GM21723 (cell line): Measurements from ENCODE around the gene TLR3.

Experiments used
- ATAC-seq: cut with Tn5 transposase; IDR thresholded peaks from one replicate; pipeline ENCODE4 v1.9.1; 2021; ENCODE audit warnings: mild to moderate bottlenecking, moderate library complexity; ENCODE audit not compliant: unreplicated experiment

The TLR3 gene

GRCh38 chr4:186104890-186105646 lies 36.1 kb downstream of the TLR3 start:
- ATAC-seq, result peak; percentile 43

- peak; percentile 28 for ATAC-seq
Observed at GRCh38 chr4:186105647-186106321, 36.8 kb downstream of the TLR3 start.

GRCh38 chr4:186107947-186108346 lies 39.0 kb downstream of the TLR3 start:
- no peak for ATAC-seq

- no peak for ATAC-seq
Observed at GRCh38 chr4:186108391-186108790, 39.4 kb downstream of the TLR3 start.

GRCh38 chr4:186109245-186109644 lies 40.3 kb downstream of the TLR3 start:
- ATAC-seq, result no peak

- no peak for ATAC-seq
Observed at GRCh38 chr4:186116697-186117096, 47.7 kb downstream of the TLR3 start.

GRCh38 chr4:186118582-186118981 lies 49.6 kb downstream of the TLR3 start:
- no peak for ATAC-seq

GRCh38 chr4:186121057-186121456 lies 52.1 kb downstream of the TLR3 start:
- no peak for ATAC-seq

GRCh38 chr4:186128842-186129241 lies 59.9 kb downstream of the TLR3 start:
- ATAC-seq, result no peak

GRCh38 chr4:186131935-186132334 lies 63.0 kb downstream of the TLR3 start:
- ATAC-seq, result no peak

- ATAC-seq, result no peak
Observed at GRCh38 chr4:186132577-186133242, 63.8 kb downstream of the TLR3 start.

- peak; percentile 100 for ATAC-seq
Observed at GRCh38 chr4:186134257-186134656, 65.3 kb downstream of the TLR3 start.

GRCh38 chr4:186134861-186135260 lies 65.9 kb downstream of the TLR3 start:
- no peak for ATAC-seq

GRCh38 chr4:186137196-186137794 lies 68.3 kb downstream of the TLR3 start:
- no peak for ATAC-seq
